Measurements from ENCODE around the gene EXT2.

EXT2 gene

GRCh38 chr11:44083906-44084305 is 11.6 kb upstream of the EXT2 start:
- Histone ChIP-seq H3K9me2 (replicated peaks; ENCODE audit: low read depth, low read length) (no peaks in the 10 kb centered on the region), H3K4me1 (ENCODE audit: insufficient read depth, low read length, poor library complexity, severe bottlenecking) (peaks cover 8% of the 10 kb centered on the region), H3K36me3 (ENCODE audit: insufficient read depth, low read length) (peaks cover 6% of the 10 kb centered on the region; the same call in 1 of the 2 replicates), H3K4me3 (ENCODE audit: low read length, poor library complexity, severe bottlenecking) (no peak overlapping the region), H2AFZ (ENCODE audit: low read length) (no peak overlapping the region), H3K9me3 (ENCODE audit: insufficient read depth, low read depth, low read length) (0 out of 2 replicates have a peak, but pooled peaks cover 3% of the 10 kb centered on the region), H3K9ac (ENCODE audit: low read depth, low read length, poor library complexity, severe bottlenecking) (no peak overlapping the region), H4K20me1 (ENCODE audit: insufficient read depth, low read length, poor library complexity, severe bottlenecking) (no peaks in the 10 kb centered on the region), H3K79me2 (ENCODE audit: insufficient read depth, low read length) (no peaks in the 10 kb centered on the region), H3K4me2 (ENCODE audit: low read depth, low read length, poor library complexity, severe bottlenecking) (no peak overlapping the region), H3F3A (ENCODE audit: low read depth) (no peaks in the 10 kb centered on the region), H3K27me3 (ENCODE audit: insufficient read depth, low read length, poor library complexity, severe bottlenecking) (no peaks in the 10 kb centered on the region)
- TF ChIP-seq CTCF (conservative IDR thresholded peaks at IDR 0.05; ENCODE audit: low read length) = no peak
- TF ChIP-seq EZH2phosphoT487 (IDR thresholded peaks at IDR 0.05; ENCODE audit: borderline replicate concordance) = no peak

DNA sequence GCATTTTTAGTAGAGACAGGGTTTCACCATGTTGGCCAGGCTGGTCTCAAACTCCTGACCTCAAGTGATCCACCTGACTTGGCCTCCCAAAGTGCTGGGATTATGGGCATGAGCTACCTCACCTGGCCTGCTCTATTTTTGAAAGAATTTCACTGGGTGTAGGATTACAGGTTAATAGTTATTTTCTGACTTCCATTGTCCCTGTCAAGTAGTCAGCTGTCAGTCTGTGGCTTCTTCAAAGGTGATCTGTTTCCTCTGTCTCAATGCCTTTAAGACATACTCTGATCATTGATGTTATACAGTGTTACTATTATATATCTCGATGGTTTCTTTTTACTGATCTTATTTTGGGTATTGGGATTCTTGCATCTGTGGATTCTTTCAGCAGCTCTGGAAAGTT is 10.1 kb upstream of the EXT2 start:
- Histone ChIP-seq H3K9ac (ENCODE audit: low read depth, low read length, poor library complexity, severe bottlenecking) (no peak overlapping the region), H4K20me1 (ENCODE audit: insufficient read depth, low read length, poor library complexity, severe bottlenecking) (no peaks in the 10 kb centered on the region), H3K27me3 (ENCODE audit: insufficient read depth, low read length, poor library complexity, severe bottlenecking) (no peaks in the 10 kb centered on the region), H3K9me2 (replicated peaks; ENCODE audit: low read depth, low read length) (no peaks in the 10 kb centered on the region), H3K9me3 (ENCODE audit: insufficient read depth, low read depth, low read length) (0 out of 2 replicates have a peak, but pooled peaks cover 3% of the 10 kb centered on the region), H3F3A (ENCODE audit: low read depth) (no peaks in the 10 kb centered on the region), H3K36me3 (ENCODE audit: insufficient read depth, low read length) (peaks cover 6% of the 10 kb centered on the region; the same call in 1 of the 2 replicates), H3K79me2 (ENCODE audit: insufficient read depth, low read length) (no peaks in the 10 kb centered on the region), H3K4me3 (ENCODE audit: low read length, poor library complexity, severe bottlenecking) (no peak overlapping the region), H2AFZ (ENCODE audit: low read length) (no peak overlapping the region), H3K4me2 (ENCODE audit: low read depth, low read length, poor library complexity, severe bottlenecking) (no peak overlapping the region), H3K4me1 (ENCODE audit: insufficient read depth, low read length, poor library complexity, severe bottlenecking) (peaks cover 11% of the 10 kb centered on the region)
- TF ChIP-seq CTCF (conservative IDR thresholded peaks at IDR 0.05; ENCODE audit: low read length) (no peak), EZH2phosphoT487 (IDR thresholded peaks at IDR 0.05; ENCODE audit: borderline replicate concordance) (no peak)

DNA sequence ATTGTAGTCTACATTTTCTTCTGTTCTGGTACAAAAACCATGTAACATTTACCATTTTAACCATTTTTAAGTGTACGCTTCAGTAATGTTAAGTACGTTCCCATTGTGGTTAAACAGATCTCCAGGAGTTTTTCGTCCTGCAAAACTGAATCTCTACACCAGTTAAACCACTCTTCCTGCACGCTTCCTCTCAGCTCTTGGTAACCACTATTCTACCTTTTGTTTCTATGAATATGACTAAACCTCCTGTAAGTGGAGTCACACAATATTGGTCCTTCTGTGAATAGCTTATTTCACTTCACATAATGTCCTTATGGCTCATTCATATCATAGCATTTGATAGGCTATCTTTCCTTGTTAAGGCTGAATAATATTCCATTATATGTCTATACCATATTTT is 7.1 kb upstream of the EXT2 start:
- Histone ChIP-seq H3K27me3 (ENCODE audit: insufficient read depth, low read length, poor library complexity, severe bottlenecking) (no peaks in the 10 kb centered on the region), H3F3A (ENCODE audit: low read depth) (no peaks in the 10 kb centered on the region), H2AFZ (ENCODE audit: low read length) (no peak overlapping the region), H4K20me1 (ENCODE audit: insufficient read depth, low read length, poor library complexity, severe bottlenecking) (no peaks in the 10 kb centered on the region), H3K4me1 (ENCODE audit: insufficient read depth, low read length, poor library complexity, severe bottlenecking) (peaks cover 11% of the 10 kb centered on the region), H3K9me2 (replicated peaks; ENCODE audit: low read depth, low read length) (no peaks in the 10 kb centered on the region), H3K79me2 (ENCODE audit: insufficient read depth, low read length) (no peaks in the 10 kb centered on the region), H3K36me3 (ENCODE audit: insufficient read depth, low read length) (no peaks in the 10 kb centered on the region; the same call in 1 of the 2 replicates), H3K4me3 (ENCODE audit: low read length, poor library complexity, severe bottlenecking) (peak overlapping the region; percentile 36), H3K9me3 (ENCODE audit: insufficient read depth, low read depth, low read length) (0 out of 2 replicates have a peak, but pooled peaks cover 3% of the 10 kb centered on the region), H3K4me2 (ENCODE audit: low read depth, low read length, poor library complexity, severe bottlenecking) (peak overlapping the region; percentile 36), H3K9ac (ENCODE audit: low read depth, low read length, poor library complexity, severe bottlenecking) (no peak overlapping the region)
- TF ChIP-seq EZH2phosphoT487 (IDR thresholded peaks at IDR 0.05; ENCODE audit: borderline replicate concordance) (no peak), CTCF (conservative IDR thresholded peaks at IDR 0.05; ENCODE audit: low read length) (no peak)

Data from Loucy (cell line).